T-helper 17 cell (primary cell): ENCODE data around the gene TNFRSF21. TPM values are rescaled to one million over a fixed set of nuclear protein-coding genes. Genes with fewer than 3 reads are reported as not detected.
A peak's percentile ranks its signal among the peaks of the same experiment; 100 is the strongest.

ENCODE experiments used
- ATAC-seq: fragments of 150-1000 bp; cut with Tn5 transposase; 2 replicates; pipeline ENCODE4 v1.10.0; 2021; ENCODE audit warnings: mild to moderate bottlenecking, moderate library complexity
- DNase-seq, 3 donors: peaks; one replicate each; pipeline versions ENCODE4 v3.0.0 to v3.0.0-alpha.2; 2020 to 2021
- H3K9me3 ChIP-seq: one replicate; pipeline ENCODE4 v1.7.0; 2013; ENCODE audit warnings: low read length, mild to moderate bottlenecking; ENCODE audit not compliant: control insufficient read depth, poor library complexity, severe bottlenecking
- H3K27ac Mint-ChIP-seq: one replicate; pipeline ENCODE4 v1.8.0; 2022; ENCODE audit warnings: mild to moderate bottlenecking, moderate library complexity, mixed read lengths
- H3K27me3 Mint-ChIP-seq: one replicate; pipeline ENCODE4 v1.8.0; 2022; ENCODE audit warnings: mixed read lengths
- H3K36me3 Mint-ChIP-seq: one replicate; pipeline ENCODE4 v1.8.0; 2022; ENCODE audit warnings: low read depth, mixed read lengths
- H3K4me1 Mint-ChIP-seq: one replicate; pipeline ENCODE4 v1.8.0; 2022; ENCODE audit warnings: mild to moderate bottlenecking, mixed read lengths
- H3K4me3 Mint-ChIP-seq: one replicate; pipeline ENCODE4 v1.8.0; 2022; ENCODE audit warnings: mild to moderate bottlenecking, moderate library complexity, mixed read lengths
- total RNA-seq, 4 donors: library from RNA in 2 of 4; stranded (reverse) in 2 of 4; gene quantifications; one replicate each; pipeline ENCODE4 v1.2.3 and lab custom pipeline; 2022 to 2026

TNFRSF21 gene
- total RNA-seq, 2 donors from 2014 or later: 0.10 to 0.47 TPM

GRCh38 chr6:47200536-47201334, 109.0 kb downstream of the TNFRSF21 start:
- Mint-ChIP-seq H3K27me3 (peaks cover 6% of the 10 kb centered on the region), H3K4me3 (no peak overlapping the region), H3K36me3 (no peaks in the 10 kb centered on the region), H3K4me1 (no peaks in the 10 kb centered on the region), H3K27ac (no peak overlapping the region)
- ATAC-seq (no peak), DNase-seq (no peak)
- no peaks in the 10 kb centered on the region for H3K9me3 ChIP-seq

GRCh38 chr6:47197682-47198640, 111.7 kb downstream of the TNFRSF21 start:
- Mint-ChIP-seq H3K4me1 (no peaks in the 10 kb centered on the region), H3K27me3 (peaks cover under 1% of the 10 kb centered on the region), H3K4me3 (peak overlapping the region; percentile 47), H3K27ac (no peak overlapping the region), H3K36me3 (no peaks in the 10 kb centered on the region)
- DNase-seq (no peak), ATAC-seq (no peak)
- no peaks in the 10 kb centered on the region for H3K9me3 ChIP-seq

GRCh38 chr6:47196113-47196512, 113.6 kb downstream of the TNFRSF21 start:
- no peak for ATAC-seq
- Mint-ChIP-seq H3K36me3 (no peaks in the 10 kb centered on the region), H3K4me1 (no peaks in the 10 kb centered on the region), H3K4me3 (no peak overlapping the region), H3K27ac (no peak overlapping the region), H3K27me3 (no peaks in the 10 kb centered on the region)
- no peaks in the 10 kb centered on the region for H3K9me3 ChIP-seq
- DNase-seq: no peak

GRCh38 chr6:47195011-47195650, 114.6 kb downstream of the TNFRSF21 start:
- Mint-ChIP-seq H3K36me3 (no peaks in the 10 kb centered on the region), H3K4me1 (no peaks in the 10 kb centered on the region), H3K27ac (no peak overlapping the region), H3K4me3 (no peak overlapping the region), H3K27me3 (no peaks in the 10 kb centered on the region)
- no peak for ATAC-seq
- no peaks in the 10 kb centered on the region for H3K9me3 ChIP-seq
- DNase-seq: no peak

- H3K4me3 Mint-ChIP-seq: no peak overlapping the region
- H3K27me3 Mint-ChIP-seq: peaks cover 36% of the 10 kb centered on the region
- H3K36me3 Mint-ChIP-seq: no peaks in the 10 kb centered on the region
- no peaks in the 10 kb centered on the region for H3K9me3 ChIP-seq
- H3K4me1 Mint-ChIP-seq: peaks cover 2% of the 10 kb centered on the region
- ATAC-seq (no peak), DNase-seq (no peak)
- H3K27ac Mint-ChIP-seq: no peak overlapping the region
These were observed 121.1 kb downstream of the TNFRSF21 start for GRCh38 chr6:47188588-47189021.

GRCh38 chr6:47187893-47188587, 121.7 kb downstream of the TNFRSF21 start:
- ATAC-seq (no peak), DNase-seq (no peak)
- Mint-ChIP-seq H3K4me1 (peaks cover 2% of the 10 kb centered on the region), H3K4me3 (no peak overlapping the region), H3K27ac (no peak overlapping the region), H3K36me3 (no peaks in the 10 kb centered on the region), H3K27me3 (peaks cover 36% of the 10 kb centered on the region)
- no peaks in the 10 kb centered on the region for H3K9me3 ChIP-seq

- ATAC-seq (no peak), DNase-seq (no peak)
- Mint-ChIP-seq H3K27ac (no peak overlapping the region), H3K4me1 (peaks cover 2% of the 10 kb centered on the region), H3K27me3 (peaks cover 36% of the 10 kb centered on the region), H3K36me3 (no peaks in the 10 kb centered on the region), H3K4me3 (no peak overlapping the region)
- no peaks in the 10 kb centered on the region for H3K9me3 ChIP-seq
These were observed 122.6 kb downstream of the TNFRSF21 start for GRCh38 chr6:47187113-47187512.

GRCh38 chr6:47182291-47182957, 127.3 kb downstream of the TNFRSF21 start:
- no peak for DNase-seq
- H3K4me3 Mint-ChIP-seq: no peak overlapping the region

GRCh38 chr6:47181681-47182080, 128.0 kb downstream of the TNFRSF21 start:
- H3K4me1 Mint-ChIP-seq: peaks cover 2% of the 10 kb centered on the region
- ATAC-seq (no peak), DNase-seq (no peak)
- H3K27ac Mint-ChIP-seq: no peak overlapping the region
- no peaks in the 10 kb centered on the region for H3K9me3 ChIP-seq
- no peaks in the 10 kb centered on the region for H3K36me3 Mint-ChIP-seq
- no peak overlapping the region for H3K4me3 Mint-ChIP-seq
- peaks cover 22% of the 10 kb centered on the region for H3K27me3 Mint-ChIP-seq

More at GRCh38 chr6:47182291-47182957, 127.3 kb downstream of the TNFRSF21 start:
- Mint-ChIP-seq H3K36me3 (no peaks in the 10 kb centered on the region), H3K27me3 (peaks cover 29% of the 10 kb centered on the region), H3K27ac (no peak overlapping the region), H3K4me1 (peaks cover 2% of the 10 kb centered on the region)
- H3K9me3 ChIP-seq: no peaks in the 10 kb centered on the region
- ATAC-seq: no peak

Other genes with a start within 250 kb of the TNFRSF21 start
- gene CD2AP, start 167.9 kb upstream of the TNFRSF21 start, total RNA-seq: 10 to 100 TPM; 34.4 to 45.3 TPM